Left colon (tissue), 2 donors: Measurements from ENCODE around the gene CLCA2. TPM values are rescaled to one million over a fixed set of nuclear protein-coding genes. Genes with fewer than 3 reads are reported as not detected.
A peak's percentile ranks its signal among the peaks of the same experiment; 100 is the strongest.

ENCODE experiments used
- ATAC-seq: fragments of 200-7000 bp; cut with Tn5 transposase; one replicate; pipeline ENCODE4 v1.9.1; 2020; ENCODE audit warnings: mild to moderate bottlenecking, moderate library complexity
- DNase-seq, 2 donors: peaks; one replicate each; pipeline ENCODE4 v3.0.0-alpha.2; 2020
- intact Hi-C, 2 donors: fragments of 100-400 bp; cut with DNase I in 1 of 2; cut with micrococcal nuclease in 1 of 2; formaldehyde crosslinking; loops; one replicate each; pipeline versions ENCODE4 v1.11.2 to v1.14.0; 2022; cut with DNase I, micrococcal nuclease
- total RNA-seq, 2 donors: library from RNA; stranded (reverse); fragmentation: NEBNext Ultra II Directional; extraction: Animal tissue kit (Norgen Biotek cat#: 25700); gene quantifications; one replicate each; pipeline ENCODE4 v1.2.1, GENCODE V29; 2021
- donor health status: DM: no; HTN: no; CAD: no.
- donor health status: DM: yes; HTN: yes; CAD: no.

CLCA2 gene
- total RNA-seq, 2 donors from 2014 or later = 0.79 to 1.2 TPM

DNA sequence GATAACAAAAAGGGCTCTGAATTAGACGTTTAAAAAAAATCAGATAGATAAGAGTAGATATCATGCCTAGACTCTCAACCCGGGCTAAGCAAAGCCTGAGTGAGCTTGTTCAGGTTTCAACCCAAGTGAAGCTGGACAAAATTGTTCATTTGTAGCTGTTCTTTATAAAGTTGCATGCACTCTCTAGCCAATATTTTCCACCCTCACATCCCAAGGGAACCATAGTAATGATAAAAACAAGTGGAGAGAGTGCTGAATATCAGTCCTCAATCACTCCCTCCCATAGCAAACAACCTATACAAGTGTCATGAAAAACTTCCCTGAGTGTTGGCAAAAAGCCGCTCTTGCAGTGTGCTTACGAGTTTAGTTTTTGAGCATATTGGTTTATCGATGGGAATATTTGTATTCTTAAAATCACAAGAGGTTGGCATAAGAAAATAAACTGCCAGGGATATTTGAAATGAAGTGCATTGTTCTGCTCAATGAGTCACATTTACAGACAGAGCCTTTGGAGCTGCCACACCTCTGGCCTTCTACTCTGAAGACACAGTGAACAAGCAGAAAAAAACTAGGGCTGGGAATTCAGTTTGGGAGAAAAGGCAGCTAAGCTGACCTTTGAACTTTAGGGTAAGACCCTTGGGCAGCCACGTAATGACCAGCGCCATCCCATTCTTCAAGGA is 2.2 kb upstream of the CLCA2 start:
- DNase-seq = no peak
- intact Hi-C loops = no loop called here
- ATAC-seq = peak; percentile 68

- intact Hi-C loops = no loop called here
- ATAC-seq (no peak), DNase-seq (no peak)
These were observed 498 bp upstream of the CLCA2 start for GRCh38 chr1:86423473-86423872.

GRCh38 chr1:86429122-86429725 is 5.3 kb downstream of the CLCA2 start:
- no peak for ATAC-seq
- DNase-seq = no peak
- intact Hi-C loops = no loop called here

DNA sequence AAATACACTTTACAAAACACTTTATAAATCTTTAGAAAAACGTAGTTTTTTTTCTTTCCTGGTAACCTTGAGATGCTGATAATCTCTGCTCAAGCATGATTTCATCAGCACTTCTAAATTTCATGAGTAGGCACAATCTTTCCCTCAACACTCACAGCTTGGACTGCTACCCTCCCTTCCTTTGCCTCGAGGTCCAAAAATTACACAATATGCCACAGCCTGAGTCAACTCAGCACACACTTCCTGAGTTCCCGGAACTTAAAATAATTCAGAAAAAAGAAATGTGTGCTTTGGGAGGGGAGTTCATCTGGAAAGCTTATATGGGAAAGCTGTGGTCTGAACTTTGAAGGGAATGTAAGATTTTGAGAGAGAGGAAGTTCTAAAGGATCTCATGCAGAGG is 5.9 kb downstream of the CLCA2 start:
- intact Hi-C loops = no loop called here
- peak; percentile 45 for ATAC-seq
- DNase-seq = peak in 1 of 2 donors; percentile 34

DNA sequence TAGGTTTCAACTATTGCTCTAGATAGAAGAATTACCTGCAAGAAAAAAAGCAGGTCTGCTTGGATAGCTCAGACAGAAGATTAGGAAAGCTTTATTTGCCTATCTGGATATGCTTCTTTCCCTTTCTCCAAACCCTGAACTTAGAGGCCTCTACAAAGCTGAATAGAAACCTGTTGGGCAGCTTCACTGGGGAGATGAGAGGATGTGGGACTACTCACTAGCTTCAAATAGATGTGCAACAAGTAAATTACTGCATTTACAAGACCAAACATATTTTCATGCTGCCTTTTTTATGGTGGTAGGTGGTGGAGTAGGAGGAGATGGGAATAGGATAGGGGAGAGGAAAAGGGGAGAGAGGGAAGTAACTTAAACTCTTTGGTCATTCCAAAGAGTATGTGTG is 6.4 kb downstream of the CLCA2 start:
- intact Hi-C loops = no loop called here
- ATAC-seq (no peak), DNase-seq (no peak)

DNA sequence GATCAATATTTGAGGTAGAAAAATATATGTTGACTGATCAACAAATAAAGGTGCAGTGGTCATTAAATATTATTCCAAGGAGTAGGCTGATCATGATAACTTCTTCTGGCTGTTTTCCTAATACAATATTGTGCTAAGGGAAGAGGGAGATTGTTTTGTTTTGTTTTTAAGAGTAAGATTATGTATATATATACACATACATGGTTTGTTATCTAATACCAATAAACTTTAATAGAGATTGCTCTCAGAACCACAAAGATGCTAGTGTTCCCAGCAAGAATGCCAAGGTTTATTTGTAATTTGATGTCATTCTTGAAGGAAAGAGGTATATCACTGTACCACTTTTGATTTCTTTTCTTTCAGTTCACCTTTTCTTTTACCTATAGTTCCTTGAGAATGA is 10.1 kb downstream of the CLCA2 start:
- intact Hi-C loops = no loop called here
- peak; percentile 68 for ATAC-seq
- no peak for DNase-seq

- intact Hi-C loops = no loop called here
- DNase-seq (no peak), ATAC-seq (peak; percentile 68)
These were observed 11.4 kb downstream of the CLCA2 start for GRCh38 chr1:86435327-86435726.

DNA sequence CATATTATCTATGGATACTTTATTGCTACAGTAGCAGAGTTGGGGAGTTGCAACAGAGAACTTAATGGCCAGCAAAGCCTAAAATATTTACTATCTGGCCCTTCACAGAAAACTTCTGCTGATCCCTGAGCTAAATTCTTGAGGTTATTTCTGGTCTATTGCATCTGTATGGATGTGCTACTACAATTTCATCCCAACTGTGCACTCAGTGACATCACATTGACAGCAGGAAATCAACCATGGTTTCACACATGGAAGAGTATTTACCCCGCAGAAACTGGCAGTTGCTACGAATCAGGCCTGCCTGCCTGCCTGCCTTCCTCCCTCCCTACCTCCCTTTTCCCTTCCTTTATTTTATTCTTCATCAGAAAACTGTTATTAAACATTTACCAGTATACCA is 12.1 kb downstream of the CLCA2 start:
- DNase-seq (no peak), ATAC-seq (no peak)
- intact Hi-C loops = no loop called here

GRCh38 chr1:86441581-86441980 is 17.6 kb downstream of the CLCA2 start:
- ATAC-seq (peak; percentile 72), DNase-seq (no peak)
- intact Hi-C loops = no loop called here

- no peak for DNase-seq
- intact Hi-C loops = no loop called here
- ATAC-seq = peak; percentile 80
These were observed 18.0 kb downstream of the CLCA2 start for GRCh38 chr1:86441997-86442396.

DNA sequence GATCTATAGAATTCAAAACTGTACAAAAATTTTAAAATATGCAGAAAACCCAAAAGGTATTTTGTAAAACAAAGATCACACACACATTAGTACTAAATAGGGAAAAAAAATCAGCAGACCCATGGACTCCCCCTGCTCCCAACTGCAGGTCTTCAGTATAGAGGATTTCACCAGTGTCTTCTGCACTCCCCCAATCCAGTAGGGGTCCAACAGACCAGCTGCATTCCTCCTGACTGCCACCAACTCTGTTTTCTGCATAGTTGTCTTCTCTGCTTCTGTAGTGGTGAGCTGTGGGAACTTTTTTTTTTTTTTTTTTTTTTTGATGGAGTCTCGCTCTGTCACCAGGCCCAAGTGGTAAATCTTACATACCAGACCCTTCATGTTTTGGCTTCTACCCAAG is 21.9 kb downstream of the CLCA2 start:
- intact Hi-C loops = no loop called here
- no peak for ATAC-seq
- no peak for DNase-seq

DNA sequence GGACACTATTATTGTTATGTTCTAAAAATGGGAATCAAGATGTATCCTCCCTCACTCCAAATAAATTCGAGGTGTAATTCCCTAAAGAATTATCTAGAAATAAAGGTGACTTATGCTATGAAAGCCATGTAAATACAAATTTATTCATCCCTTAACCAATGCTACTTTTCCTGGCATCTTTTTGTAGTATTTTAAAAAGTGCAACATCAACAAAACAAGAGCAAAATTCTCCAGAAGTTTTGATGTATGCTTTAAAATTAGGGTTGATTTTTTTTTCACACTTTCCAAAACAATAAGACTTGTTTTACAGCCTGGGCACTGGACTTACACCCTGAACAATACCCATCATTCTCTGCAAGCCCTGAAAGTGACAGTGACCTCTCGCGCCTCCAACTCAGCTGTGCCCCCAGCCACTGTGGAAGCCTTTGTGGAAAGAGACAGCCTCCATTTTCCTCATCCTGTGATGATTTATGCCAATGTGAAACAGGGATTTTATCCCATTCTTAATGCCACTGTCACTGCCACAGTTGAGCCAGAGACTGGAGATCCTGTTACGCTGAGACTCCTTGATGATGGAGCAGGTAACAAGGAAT is 23.3 kb downstream of the CLCA2 start:
- intact Hi-C loops = no loop called here
- no peak for ATAC-seq

GRCh38 chr1:86448670-86449069 is 24.7 kb downstream of the CLCA2 start:
- ATAC-seq (peak; percentile 34), DNase-seq (no peak)
- intact Hi-C loops = no loop called here

More for the DNA sequence above, 23.3 kb downstream of the CLCA2 start:
- DNase-seq = no peak

- DNase-seq (no peak), ATAC-seq (peak; percentile 39)
- intact Hi-C loops = no loop called here
These were observed 25.1 kb downstream of the CLCA2 start for GRCh38 chr1:86449103-86449502.

DNA sequence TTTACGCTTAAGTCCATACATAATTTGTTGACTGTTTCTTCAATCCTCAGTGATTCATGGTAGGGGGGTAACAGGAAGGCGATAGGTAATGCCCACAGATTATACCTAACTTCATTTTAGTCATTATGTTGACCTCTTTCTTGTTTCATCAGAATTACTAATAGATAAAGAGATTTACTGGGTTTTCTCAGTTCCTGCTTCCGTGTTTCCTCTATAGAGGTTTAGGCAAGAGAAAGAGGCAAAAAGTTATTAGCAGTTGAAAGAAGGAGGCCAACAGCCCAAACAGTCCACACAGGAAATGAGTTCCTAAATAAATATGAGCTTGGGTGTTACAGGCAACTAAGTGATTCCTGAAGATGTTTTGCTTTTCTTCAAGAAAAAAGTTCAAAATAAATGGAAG is 26.9 kb downstream of the CLCA2 start:
- intact Hi-C loops = no loop called here
- no peak for ATAC-seq

DNA sequence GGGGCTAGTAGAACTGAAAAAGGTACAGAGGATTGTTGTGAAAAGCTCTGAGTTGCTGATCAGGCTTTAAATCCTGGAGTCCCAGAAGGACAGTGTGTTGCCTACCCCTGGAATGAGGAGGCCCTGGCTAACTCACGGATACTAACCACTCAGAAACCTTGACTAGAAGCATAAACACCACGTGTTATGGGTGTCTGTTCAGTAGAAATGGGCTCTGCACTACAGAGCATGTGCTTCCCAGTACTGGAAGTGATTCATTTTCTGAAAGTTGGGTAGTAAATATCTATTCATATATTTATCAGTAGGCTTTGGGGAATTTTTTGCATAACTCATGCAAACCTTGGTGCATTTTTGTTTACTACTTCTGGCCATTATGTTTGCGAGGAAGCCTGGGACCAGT is 29.7 kb downstream of the CLCA2 start:
- ATAC-seq (no peak), DNase-seq (no peak)
- intact Hi-C loops = no loop called here

More for the DNA sequence above, 26.9 kb downstream of the CLCA2 start:
- no peak for DNase-seq

- DNase-seq (no peak), ATAC-seq (no peak)
- intact Hi-C loops = no loop called here
These were observed 31.1 kb downstream of the CLCA2 start for GRCh38 chr1:86455073-86455472.

GRCh38 chr1:86460998-86461397 is 37.0 kb downstream of the CLCA2 start:
- intact Hi-C loops = no loop called here
- peak; percentile 95 for ATAC-seq
- peak; percentile 9 to 31 for DNase-seq

DNA sequence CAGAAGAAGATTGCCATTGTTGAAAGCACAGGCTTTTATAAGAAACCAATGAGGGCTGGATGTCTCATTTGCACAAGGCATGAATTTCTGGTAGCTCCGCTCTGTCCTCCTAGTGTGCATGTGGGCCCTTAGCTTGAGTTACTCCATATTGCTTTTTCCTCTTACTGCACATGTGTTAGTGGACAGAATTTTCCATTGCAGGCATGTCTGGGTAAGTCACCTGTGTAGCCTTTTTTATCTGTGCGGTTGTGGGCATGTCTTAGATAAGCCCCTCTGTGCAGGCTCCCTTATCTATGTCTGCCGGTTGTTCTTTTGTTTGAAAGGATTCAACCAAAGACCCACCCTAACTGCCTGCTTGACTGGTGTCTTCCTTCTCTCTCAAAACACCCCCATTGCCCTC is 37.5 kb downstream of the CLCA2 start:
- intact Hi-C loops = no loop called here
- ATAC-seq = no peak
- no peak for DNase-seq

DNA sequence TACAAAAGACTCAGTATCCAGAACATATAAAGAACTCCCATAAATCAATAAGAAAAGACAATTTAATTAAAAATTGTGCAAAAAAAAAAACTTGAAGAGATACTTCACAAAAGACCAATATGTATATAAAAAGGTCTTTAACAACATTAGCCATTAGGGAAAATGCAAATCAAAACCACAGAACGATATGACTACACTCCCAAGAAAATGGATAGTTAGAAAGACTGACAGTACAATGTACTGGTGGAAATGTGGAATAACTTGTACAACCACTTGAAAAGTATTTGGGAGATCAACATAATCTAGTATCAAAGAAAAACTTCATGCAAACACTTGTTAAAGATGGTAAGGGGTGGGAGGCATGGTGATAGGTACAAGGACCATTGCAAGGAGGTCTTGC is 40.8 kb downstream of the CLCA2 start:
- DNase-seq = no peak
- intact Hi-C loops = no loop called here
- no peak for ATAC-seq
